ENCODE results near the gene UPF2.

Gene UPF2

GRCh38 chr10:11907914-11908313, 134.7 kb downstream of the UPF2 start:
- TF ChIP-seq REST (IDR thresholded peaks at IDR 0.05; ENCODE audit: insufficient read depth in 1 of 2, low read depth in 2 of 2, low read length in 2 of 2): no peak
- TF ChIP-seq FOXP2 (optimal IDR thresholded peaks at IDR 0.05; ENCODE audit: borderline replicate concordance, extremely low read depth, extremely low read length, insufficient read depth): no peak
- TF ChIP-seq POLR2AphosphoS5 (IDR thresholded peaks at IDR 0.05; ENCODE audit: low read depth, low read length): no peak

- TF ChIP-seq FOXP2 (optimal IDR thresholded peaks at IDR 0.05; ENCODE audit: borderline replicate concordance, extremely low read depth, extremely low read length, insufficient read depth): no peak
Measured at GRCh38 chr10:11906714-11907113, 135.9 kb downstream of the UPF2 start.

GRCh38 chr10:11902646-11903045, 140.0 kb downstream of the UPF2 start:
- no peak for TF ChIP-seq SIN3A (IDR thresholded peaks at IDR 0.05; ENCODE audit: borderline replicate concordance, insufficient read depth, low read length)
- no peak for TF ChIP-seq TAF1 (IDR thresholded peaks at IDR 0.05; ENCODE audit: borderline replicate concordance, insufficient read depth, low read length)
- TF ChIP-seq POLR2AphosphoS5 (IDR thresholded peaks at IDR 0.05; ENCODE audit: low read depth, low read length): no peak
- TF ChIP-seq FOXP2 (optimal IDR thresholded peaks at IDR 0.05; ENCODE audit: borderline replicate concordance, extremely low read depth, extremely low read length, insufficient read depth): no peak
- TF ChIP-seq REST (IDR thresholded peaks at IDR 0.05; ENCODE audit: insufficient read depth in 1 of 2, low read depth in 2 of 2, low read length in 2 of 2): no peak

GRCh38 chr10:11901833-11902475, 140.7 kb downstream of the UPF2 start:
- TF ChIP-seq REST (IDR thresholded peaks at IDR 0.05; ENCODE audit: insufficient read depth in 1 of 2, low read depth in 2 of 2, low read length in 2 of 2) (no peak), TAF1 (IDR thresholded peaks at IDR 0.05; ENCODE audit: borderline replicate concordance, insufficient read depth, low read length) (no peak), SIN3A (IDR thresholded peaks at IDR 0.05; ENCODE audit: borderline replicate concordance, insufficient read depth, low read length) (no peak), POLR2AphosphoS5 (IDR thresholded peaks at IDR 0.05; ENCODE audit: low read depth, low read length) (no peak), FOXP2 (optimal IDR thresholded peaks at IDR 0.05; ENCODE audit: borderline replicate concordance, extremely low read depth, extremely low read length, insufficient read depth) (no peak)

GRCh38 chr10:11901454-11901832, 141.2 kb downstream of the UPF2 start:
- TF ChIP-seq FOXP2 (optimal IDR thresholded peaks at IDR 0.05; ENCODE audit: borderline replicate concordance, extremely low read depth, extremely low read length, insufficient read depth) (no peak), POLR2AphosphoS5 (IDR thresholded peaks at IDR 0.05; ENCODE audit: low read depth, low read length) (no peak), REST (IDR thresholded peaks at IDR 0.05; ENCODE audit: insufficient read depth in 1 of 2, low read depth in 2 of 2, low read length in 2 of 2) (no peak), SIN3A (IDR thresholded peaks at IDR 0.05; ENCODE audit: borderline replicate concordance, insufficient read depth, low read length) (no peak), TAF1 (IDR thresholded peaks at IDR 0.05; ENCODE audit: borderline replicate concordance, insufficient read depth, low read length) (no peak)
